ENCODE results near the gene HAGHL.

Gene HAGHL

GRCh38 chr16:761625-762513 lies 35.0 kb downstream of the HAGHL start:
- DNase-seq (ENCODE audit: insufficient read length, low spot score): no peak
- TF ChIP-seq PAX5 (IDR thresholded peaks at IDR 0.05; ENCODE audit: insufficient read depth, low read length, severe bottlenecking) (no peak), TAF1 (IDR thresholded peaks at IDR 0.05; ENCODE audit: low read depth, low read length) (no peak), POU2F2 (IDR thresholded peaks at IDR 0.05; ENCODE audit: low read depth, low read length) (no peak), SPI1 (IDR thresholded peaks at IDR 0.05; ENCODE audit: low read depth, low read length) (no peak), POLR2A (IDR thresholded peaks at IDR 0.05; ENCODE audit: low read depth, low read length) (no peak), POLR2AphosphoS5 (IDR thresholded peaks at IDR 0.05; ENCODE audit: low read depth, low read length) (no peak)
- no peak for FAIRE-seq

DNA sequence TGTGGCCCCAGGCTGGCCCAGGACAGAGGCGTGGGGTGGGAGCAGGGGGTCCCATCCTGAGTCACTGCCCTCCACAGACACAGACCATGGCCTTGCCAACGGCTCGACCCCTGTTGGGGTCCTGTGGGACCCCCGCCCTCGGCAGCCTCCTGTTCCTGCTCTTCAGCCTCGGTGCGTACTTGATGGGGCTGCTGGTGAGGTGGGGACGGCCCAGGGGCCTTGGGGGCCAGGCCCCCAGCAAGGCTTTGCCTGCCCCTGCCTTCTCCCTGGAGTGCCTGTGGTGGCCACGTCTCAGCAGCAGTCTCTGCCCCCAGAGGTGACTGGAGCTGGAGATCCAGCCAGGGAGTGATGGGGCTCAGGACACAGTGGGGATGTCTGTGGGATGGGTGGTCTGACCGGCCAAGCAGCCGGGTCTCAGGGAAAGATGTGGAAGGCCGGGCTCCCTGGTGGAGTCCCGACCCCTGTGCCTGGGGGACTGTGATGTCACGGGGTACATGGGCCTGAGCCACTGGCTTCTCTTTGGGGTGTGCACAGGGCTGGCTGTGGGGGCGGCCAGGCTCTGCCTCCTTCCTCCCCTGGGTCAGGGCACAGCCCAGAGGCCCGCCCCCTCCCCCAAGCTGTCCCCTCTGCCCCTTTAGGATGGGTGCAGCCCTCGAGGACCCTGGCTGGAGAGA lies 35.8 kb downstream of the HAGHL start:
- DNase-seq (ENCODE audit: insufficient read length, low spot score): no peak
- TF ChIP-seq TAF1 (IDR thresholded peaks at IDR 0.05; ENCODE audit: low read depth, low read length) (no peak), POU2F2 (IDR thresholded peaks at IDR 0.05; ENCODE audit: low read depth, low read length) (no peak), PAX5 (IDR thresholded peaks at IDR 0.05; ENCODE audit: insufficient read depth, low read length, severe bottlenecking) (no peak), POLR2AphosphoS5 (IDR thresholded peaks at IDR 0.05; ENCODE audit: low read depth, low read length) (no peak), POLR2A (IDR thresholded peaks at IDR 0.05; ENCODE audit: low read depth, low read length) (no peak), SPI1 (IDR thresholded peaks at IDR 0.05; ENCODE audit: low read depth, low read length) (no peak)
- FAIRE-seq: no peak

GRCh38 chr16:763369-764183 lies 36.7 kb downstream of the HAGHL start:
- FAIRE-seq (no peak), DNase-seq (ENCODE audit: insufficient read length, low spot score) (no peak)
- TF ChIP-seq SPI1 (IDR thresholded peaks at IDR 0.05; ENCODE audit: low read depth, low read length) (no peak), PAX5 (IDR thresholded peaks at IDR 0.05; ENCODE audit: insufficient read depth, low read length, severe bottlenecking) (no peak), TAF1 (IDR thresholded peaks at IDR 0.05; ENCODE audit: low read depth, low read length) (no peak), POLR2AphosphoS5 (IDR thresholded peaks at IDR 0.05; ENCODE audit: low read depth, low read length) (no peak), POLR2A (IDR thresholded peaks at IDR 0.05; ENCODE audit: low read depth, low read length) (no peak), POU2F2 (IDR thresholded peaks at IDR 0.05; ENCODE audit: low read depth, low read length) (no peak)

DNA sequence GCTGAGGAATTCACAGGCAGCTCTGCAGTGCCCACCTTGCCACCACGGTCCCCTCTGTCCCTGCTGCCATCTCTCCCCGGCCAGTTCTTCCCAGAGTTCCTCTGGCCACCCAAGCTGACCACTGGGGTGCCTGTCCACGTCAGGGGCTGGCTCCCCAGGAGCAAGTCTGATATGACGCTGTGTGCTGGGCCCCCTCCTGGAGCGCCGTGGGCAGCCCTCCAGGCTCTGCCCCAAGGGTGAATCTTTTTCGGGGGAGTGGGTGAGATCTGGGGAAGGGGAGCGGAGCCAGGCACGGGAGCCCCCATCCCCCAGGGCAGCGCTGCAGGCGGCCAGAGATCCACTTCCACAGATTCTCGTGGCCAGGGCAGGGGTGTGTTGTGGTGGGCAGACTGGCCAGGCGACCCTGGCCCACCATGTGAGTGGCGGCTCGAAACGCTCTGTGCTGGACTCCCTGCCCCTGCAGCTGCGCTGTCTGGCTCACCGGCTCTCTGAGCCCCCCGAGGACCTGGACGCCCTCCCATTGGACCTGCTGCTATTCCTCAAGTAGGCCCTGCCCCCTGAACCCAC lies 37.4 kb downstream of the HAGHL start:
- no peak for DNase-seq (ENCODE audit: insufficient read length, low spot score)
- TF ChIP-seq TAF1 (IDR thresholded peaks at IDR 0.05; ENCODE audit: low read depth, low read length) (no peak), POLR2A (IDR thresholded peaks at IDR 0.05; ENCODE audit: low read depth, low read length) (no peak), POLR2AphosphoS5 (IDR thresholded peaks at IDR 0.05; ENCODE audit: low read depth, low read length) (no peak), SPI1 (IDR thresholded peaks at IDR 0.05; ENCODE audit: low read depth, low read length) (no peak), POU2F2 (IDR thresholded peaks at IDR 0.05; ENCODE audit: low read depth, low read length) (no peak), PAX5 (IDR thresholded peaks at IDR 0.05; ENCODE audit: insufficient read depth, low read length, severe bottlenecking) (no peak)
- no peak for FAIRE-seq

GRCh38 chr16:764848-765487 lies 38.1 kb downstream of the HAGHL start:
- FAIRE-seq (no peak), DNase-seq (ENCODE audit: insufficient read length, low spot score) (no peak)
- TF ChIP-seq POLR2A (IDR thresholded peaks at IDR 0.05; ENCODE audit: low read depth, low read length): no peak

DNA sequence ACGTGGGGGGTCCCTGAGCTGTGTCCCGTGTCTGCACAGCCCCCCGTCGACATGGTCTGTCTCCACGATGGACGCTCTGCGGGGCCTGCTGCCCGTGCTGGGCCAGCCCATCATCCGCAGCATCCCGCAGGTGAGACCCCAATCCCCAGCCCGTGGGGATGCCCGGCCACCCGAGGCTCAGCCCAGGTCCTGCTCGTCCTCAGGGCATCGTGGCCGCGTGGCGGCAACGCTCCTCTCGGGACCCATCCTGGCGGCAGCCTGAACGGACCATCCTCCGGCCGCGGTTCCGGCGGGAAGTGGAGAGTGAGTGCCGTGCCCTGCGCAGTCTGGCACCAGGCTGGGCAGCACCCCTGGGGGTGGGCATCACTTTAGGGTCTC lies 38.6 kb downstream of the HAGHL start:
- no peak for FAIRE-seq
- DNase-seq (ENCODE audit: insufficient read length, low spot score): no peak
- TF ChIP-seq TAF1 (IDR thresholded peaks at IDR 0.05; ENCODE audit: low read depth, low read length) (no peak), POLR2A (IDR thresholded peaks at IDR 0.05; ENCODE audit: low read depth, low read length) (no peak), SPI1 (IDR thresholded peaks at IDR 0.05; ENCODE audit: low read depth, low read length) (no peak), PAX5 (IDR thresholded peaks at IDR 0.05; ENCODE audit: insufficient read depth, low read length, severe bottlenecking) (no peak), POLR2AphosphoS5 (IDR thresholded peaks at IDR 0.05; ENCODE audit: low read depth, low read length) (no peak), POU2F2 (IDR thresholded peaks at IDR 0.05; ENCODE audit: low read depth, low read length) (no peak)

DNA sequence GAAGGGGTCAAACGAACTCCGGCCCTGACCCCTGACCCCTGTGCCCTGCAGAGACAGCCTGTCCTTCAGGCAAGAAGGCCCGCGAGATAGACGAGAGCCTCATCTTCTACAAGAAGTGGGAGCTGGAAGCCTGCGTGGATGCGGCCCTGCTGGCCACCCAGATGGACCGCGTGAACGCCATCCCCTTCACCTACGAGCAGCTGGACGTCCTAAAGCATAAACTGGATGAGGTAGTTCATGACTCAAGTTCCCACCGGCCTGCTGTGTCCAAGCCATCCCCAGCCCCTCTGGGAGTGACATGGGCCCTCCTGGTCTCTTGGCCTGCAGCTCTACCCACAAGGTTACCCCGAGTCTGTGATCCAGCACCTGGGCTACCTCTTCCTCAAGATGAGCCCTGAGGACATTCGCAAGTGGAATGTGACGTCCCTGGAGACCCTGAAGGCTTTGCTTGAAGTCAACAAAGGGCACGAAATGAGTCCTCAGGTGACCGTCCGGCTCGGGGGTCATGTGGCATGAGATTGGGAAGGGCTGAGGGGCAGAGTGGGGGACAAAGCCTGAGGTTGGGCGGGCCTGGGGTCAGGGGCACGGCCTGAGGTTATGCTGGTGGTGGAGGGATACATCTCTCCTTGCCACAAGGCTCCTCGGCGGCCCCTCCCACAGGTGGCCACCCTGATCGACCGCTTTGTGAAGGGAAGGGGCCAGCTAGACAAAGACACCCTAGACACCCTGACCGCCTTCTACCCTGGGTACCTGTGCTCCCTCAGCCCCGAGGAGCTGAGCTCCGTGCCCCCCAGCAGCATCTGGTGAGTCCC lies 39.3 kb downstream of the HAGHL start:
- no peak for DNase-seq (ENCODE audit: insufficient read length, low spot score)
- FAIRE-seq: no peak
- TF ChIP-seq POLR2A (IDR thresholded peaks at IDR 0.05; ENCODE audit: low read depth, low read length): no peak
- TF ChIP-seq POLR2AphosphoS5 (IDR thresholded peaks at IDR 0.05; ENCODE audit: low read depth, low read length): no peak
- TF ChIP-seq PAX5 (IDR thresholded peaks at IDR 0.05; ENCODE audit: insufficient read depth, low read length, severe bottlenecking): no peak
- TF ChIP-seq POU2F2 (IDR thresholded peaks at IDR 0.05; ENCODE audit: low read depth, low read length): no peak
- no peak for TF ChIP-seq SPI1 (IDR thresholded peaks at IDR 0.05; ENCODE audit: low read depth, low read length)
- no peak for TF ChIP-seq TAF1 (IDR thresholded peaks at IDR 0.05; ENCODE audit: low read depth, low read length)

All from GM12891 (cell line).